Skeletal muscle satellite cell (primary cell): ENCODE measurements around the gene ADD1.

ENCODE experiments used
- H3K27me3 ChIP-seq: 2 replicates; pipeline ENCODE4 v1.7.0; 2013; ENCODE audit warnings: low read length; ENCODE audit not compliant: control insufficient read depth, insufficient read depth
- H3K36me3 ChIP-seq: 2 replicates; pipeline ENCODE4 v1.7.0; 2013; ENCODE audit warnings: mild to moderate bottlenecking, control low read depth, low read length; ENCODE audit not compliant: insufficient read depth
- H3K4me1 ChIP-seq: 2 replicates; pipeline ENCODE4 v1.7.0; 2013; ENCODE audit warnings: low read length; ENCODE audit not compliant: control insufficient read depth, insufficient read depth
- H3K4me2 ChIP-seq: 2 replicates; pipeline ENCODE4 v1.7.0; 2013; ENCODE audit warnings: mild to moderate bottlenecking, low read length
- H3K4me3 ChIP-seq: 2 replicates; pipeline ENCODE4 v1.7.0; 2013; ENCODE audit warnings: low read length
- H3K9ac ChIP-seq: 2 replicates; pipeline ENCODE4 v1.7.0; 2013; ENCODE audit warnings: mild to moderate bottlenecking, low read depth, low read length, moderate library complexity
- H3K9me3 ChIP-seq: replicated peaks from 2 replicates; pipeline ENCODE4 v1.7.0; 2013; ENCODE audit warnings: mild to moderate bottlenecking, control low read depth, low read length

The ADD1 gene

GRCh38 chr4:2930758-2931511 lies 87.3 kb downstream of the ADD1 start:
- Histone ChIP-seq H3K9me3 (no peaks in the 10 kb centered on the region), H3K9ac (no peak overlapping the region), H3K4me2 (no peak overlapping the region), H3K36me3 (peaks cover 64% of the 10 kb centered on the region), H3K4me3 (no peak overlapping the region), H3K27me3 (no peaks in the 10 kb centered on the region), H3K4me1 (peaks cover 24% of the 10 kb centered on the region)

- no peak overlapping the region for H3K4me3 ChIP-seq
- H3K9ac ChIP-seq, result no peak overlapping the region
- H3K4me1 ChIP-seq, result peaks cover 32% of the 10 kb centered on the region
- H3K9me3 ChIP-seq, result no peaks in the 10 kb centered on the region
- H3K27me3 ChIP-seq, result no peaks in the 10 kb centered on the region
- peaks cover 56% of the 10 kb centered on the region for H3K36me3 ChIP-seq
- peak overlapping the region; percentile 93 for H3K4me2 ChIP-seq
These were observed 88.1 kb downstream of the ADD1 start for GRCh38 chr4:2931512-2932301.

GRCh38 chr4:2932321-2932950 lies 88.8 kb downstream of the ADD1 start:
- H3K4me2 ChIP-seq, result peak overlapping the region; percentile 93
- no peaks in the 10 kb centered on the region for H3K9me3 ChIP-seq
- peak overlapping the region; percentile 84 for H3K9ac ChIP-seq
- H3K4me1 ChIP-seq, result peaks cover 39% of the 10 kb centered on the region
- H3K36me3 ChIP-seq, result peaks cover 53% of the 10 kb centered on the region
- no peaks in the 10 kb centered on the region for H3K27me3 ChIP-seq
- peak overlapping the region; percentile 81 for H3K4me3 ChIP-seq

- Histone ChIP-seq H3K27me3 (no peaks in the 10 kb centered on the region), H3K36me3 (peaks cover 54% of the 10 kb centered on the region), H3K9ac (peak overlapping the region; percentile 84), H3K4me3 (peak overlapping the region; percentile 81), H3K4me1 (peaks cover 42% of the 10 kb centered on the region), H3K9me3 (no peaks in the 10 kb centered on the region), H3K4me2 (peak overlapping the region; percentile 93)
These were observed 89.4 kb downstream of the ADD1 start for GRCh38 chr4:2932951-2933565.

- Histone ChIP-seq H3K4me3 (peak overlapping the region; percentile 81), H3K4me1 (peaks cover 42% of the 10 kb centered on the region), H3K9ac (peak overlapping the region; percentile 84), H3K36me3 (peaks cover 52% of the 10 kb centered on the region), H3K27me3 (no peaks in the 10 kb centered on the region), H3K9me3 (no peaks in the 10 kb centered on the region), H3K4me2 (peak overlapping the region; percentile 93)
These were observed 90.0 kb downstream of the ADD1 start for GRCh38 chr4:2933566-2934076.

GRCh38 chr4:2934077-2934812 lies 90.6 kb downstream of the ADD1 start:
- Histone ChIP-seq H3K4me3 (peak overlapping the region; percentile 93), H3K27me3 (no peaks in the 10 kb centered on the region), H3K4me2 (peak overlapping the region; percentile 93), H3K4me1 (peaks cover 42% of the 10 kb centered on the region), H3K9ac (peak overlapping the region; percentile 93), H3K9me3 (no peaks in the 10 kb centered on the region), H3K36me3 (peaks cover 52% of the 10 kb centered on the region)

- Histone ChIP-seq H3K9ac (peak overlapping the region; percentile 93), H3K4me1 (peaks cover 42% of the 10 kb centered on the region), H3K27me3 (no peaks in the 10 kb centered on the region), H3K4me2 (peak overlapping the region; percentile 95), H3K9me3 (no peaks in the 10 kb centered on the region), H3K4me3 (peak overlapping the region; percentile 93), H3K36me3 (peaks cover 52% of the 10 kb centered on the region)
These were observed 91.4 kb downstream of the ADD1 start for GRCh38 chr4:2934813-2935761.

GRCh38 chr4:2935762-2936743 lies 92.4 kb downstream of the ADD1 start:
- no peaks in the 10 kb centered on the region for H3K9me3 ChIP-seq
- peaks cover 52% of the 10 kb centered on the region for H3K36me3 ChIP-seq
- H3K4me3 ChIP-seq, result peak overlapping the region; percentile 93
- H3K4me2 ChIP-seq, result peak overlapping the region; percentile 95
- no peaks in the 10 kb centered on the region for H3K27me3 ChIP-seq
- peaks cover 42% of the 10 kb centered on the region for H3K4me1 ChIP-seq
- peak overlapping the region; percentile 93 for H3K9ac ChIP-seq

GRCh38 chr4:2936773-2937145 lies 93.1 kb downstream of the ADD1 start:
- H3K27me3 ChIP-seq, result no peaks in the 10 kb centered on the region
- peaks cover 52% of the 10 kb centered on the region for H3K36me3 ChIP-seq
- peak overlapping the region; percentile 93 for H3K4me3 ChIP-seq
- peak overlapping the region; percentile 95 for H3K4me2 ChIP-seq
- H3K9me3 ChIP-seq, result no peaks in the 10 kb centered on the region
- peaks cover 42% of the 10 kb centered on the region for H3K4me1 ChIP-seq
- peak overlapping the region; percentile 93 for H3K9ac ChIP-seq
